GM18498 (cell line): ENCODE data around the gene POLR3B.

Experiments
- ATAC-seq: cut with Tn5 transposase; IDR thresholded peaks from one replicate; pipeline ENCODE4 v1.9.1; 2021; ENCODE audit warnings: mild to moderate bottlenecking, moderate library complexity; ENCODE audit not compliant: unreplicated experiment

The POLR3B gene

GRCh38 chr12:106409878-106410277 lies 52.3 kb downstream of the POLR3B start:
- ATAC-seq: no peak

GRCh38 chr12:106412563-106412962 lies 55.0 kb downstream of the POLR3B start:
- no peak for ATAC-seq

- ATAC-seq: no peak
These were observed 57.6 kb downstream of the POLR3B start for GRCh38 chr12:106415134-106415533.

- no peak for ATAC-seq
These were observed 58.7 kb downstream of the POLR3B start for GRCh38 chr12:106416273-106416672.

- ATAC-seq: no peak
These were observed 60.7 kb downstream of the POLR3B start for GRCh38 chr12:106417926-106418910.

GRCh38 chr12:106418970-106419369 lies 61.4 kb downstream of the POLR3B start:
- ATAC-seq: no peak

- no peak for ATAC-seq
These were observed 65.7 kb downstream of the POLR3B start for GRCh38 chr12:106423291-106423690.

- ATAC-seq: no peak
These were observed 67.6 kb downstream of the POLR3B start for GRCh38 chr12:106425061-106425702.

GRCh38 chr12:106427917-106428316 lies 70.4 kb downstream of the POLR3B start:
- no peak for ATAC-seq

- ATAC-seq: no peak
These were observed 70.8 kb downstream of the POLR3B start for GRCh38 chr12:106428384-106428783.

GRCh38 chr12:106429043-106429552 lies 71.5 kb downstream of the POLR3B start:
- ATAC-seq: no peak

GRCh38 chr12:106429636-106430035 lies 72.1 kb downstream of the POLR3B start:
- ATAC-seq: no peak

- no peak for ATAC-seq
These were observed 74.4 kb downstream of the POLR3B start for GRCh38 chr12:106431839-106432411.

GRCh38 chr12:106433055-106433454 lies 75.5 kb downstream of the POLR3B start:
- ATAC-seq: no peak

- no peak for ATAC-seq
These were observed 77.0 kb downstream of the POLR3B start for GRCh38 chr12:106434526-106434925.

GRCh38 chr12:106436164-106436563 lies 78.6 kb downstream of the POLR3B start:
- no peak for ATAC-seq

GRCh38 chr12:106442575-106442974 lies 85.0 kb downstream of the POLR3B start:
- ATAC-seq: no peak

- ATAC-seq: no peak
These were observed 87.5 kb downstream of the POLR3B start for GRCh38 chr12:106445053-106445452.

- ATAC-seq: no peak
These were observed 88.4 kb downstream of the POLR3B start for GRCh38 chr12:106445959-106446358.

GRCh38 chr12:106446419-106447092 lies 89.0 kb downstream of the POLR3B start:
- no peak for ATAC-seq

- ATAC-seq: no peak
These were observed 94.8 kb downstream of the POLR3B start for GRCh38 chr12:106452309-106452708.
